HG02588 (cell line): ENCODE measurements around the gene MOB2.

Experiments
- ATAC-seq: cut with Tn5 transposase; IDR thresholded peaks from one replicate; pipeline ENCODE4 v1.9.1; 2021; ENCODE audit warnings: mild to moderate bottlenecking, moderate library complexity; ENCODE audit not compliant: unreplicated experiment

Gene MOB2

GRCh38 chr11:1475841-1476240 is 10.7 kb downstream of the MOB2 start:
- no peak for ATAC-seq

GRCh38 chr11:1473786-1474185 is 12.8 kb downstream of the MOB2 start:
- ATAC-seq = no peak

GRCh38 chr11:1473011-1473628 is 13.5 kb downstream of the MOB2 start:
- ATAC-seq = no peak

GRCh38 chr11:1472180-1473005 is 14.2 kb downstream of the MOB2 start:
- no peak for ATAC-seq

GRCh38 chr11:1471736-1472135 is 14.8 kb downstream of the MOB2 start:
- ATAC-seq = no peak

GRCh38 chr11:1470681-1471611 is 15.6 kb downstream of the MOB2 start:
- no peak for ATAC-seq

- ATAC-seq = no peak
Measured at GRCh38 chr11:1469911-1470680, 16.5 kb downstream of the MOB2 start.

- ATAC-seq = no peak
Measured at GRCh38 chr11:1469287-1469910, 17.2 kb downstream of the MOB2 start.

- ATAC-seq = no peak
Measured at GRCh38 chr11:1468473-1469066, 18.0 kb downstream of the MOB2 start.

GRCh38 chr11:1468002-1468401 is 18.6 kb downstream of the MOB2 start:
- no peak for ATAC-seq

GRCh38 chr11:1467270-1467669 is 19.3 kb downstream of the MOB2 start:
- no peak for ATAC-seq

- ATAC-seq = no peak
Measured at GRCh38 chr11:1466784-1467183, 19.8 kb downstream of the MOB2 start.

GRCh38 chr11:1463056-1463455 is 23.5 kb downstream of the MOB2 start:
- ATAC-seq = no peak

GRCh38 chr11:1462698-1462975 is 23.9 kb downstream of the MOB2 start:
- no peak for ATAC-seq

GRCh38 chr11:1461826-1462697 is 24.5 kb downstream of the MOB2 start:
- ATAC-seq = no peak

- no peak for ATAC-seq
Measured at GRCh38 chr11:1460986-1461825, 25.4 kb downstream of the MOB2 start.

GRCh38 chr11:1460396-1460985 is 26.1 kb downstream of the MOB2 start:
- no peak for ATAC-seq
